GM12878 (cell line): Measurements from ENCODE around the gene ADCY2. TPM values are rescaled to one million over a fixed set of nuclear protein-coding genes. Genes with fewer than 3 reads are reported as not detected.

ENCODE experiments used
- ATAC-seq: fragments of 200-7000 bp; cut with Tn5 transposase; 3 replicates; pipeline ENCODE4 v1.9.1; 2020; ENCODE audit warnings: mild to moderate bottlenecking, moderate library complexity
- BruUV-seq: library from RNA; stranded (reverse); fragments of 400-500 nt; replicated peaks from 2 replicates; lab custom pipeline; 2021; lab: Mats Ljungman, UMichigan
- CTCF ChIA-PET: fragments of 300-600 bp; sonication (Branson Sonifier 250); formaldehyde crosslinking; extraction: SDS; loops from one replicate; lab custom pipeline; 2021; ENCODE audit warnings: inconsistent platforms; lab: Yijun Ruan, JAX
- POLR2A ChIA-PET: fragments of 350-600 bp; formaldehyde crosslinking; extraction: SDS; loops from one replicate; lab custom pipeline; 2021; ENCODE audit warnings: inconsistent platforms; lab: Charles Lee
- RAD21 ChIA-PET: fragments of 300-600 bp; sonication (Branson Sonifier 250); formaldehyde crosslinking; loops from one replicate; lab custom pipeline; 2023; ENCODE audit warnings: antibody characterized with exemption; ENCODE audit not compliant: unreplicated experiment; lab: Charles Lee
- SMC1A ChIA-PET: fragments of 300-600 bp; sonication (Branson Sonifier 250); formaldehyde crosslinking; loops from one replicate; lab custom pipeline; 2023; ENCODE audit not compliant: unreplicated experiment, uncharacterized antibody; lab: Charles Lee
- DNase-seq: peaks from one replicate; pipeline ENCODE4 v3.0.0-alpha.2; 2011; ENCODE audit warnings: low read depth, low spot score
- FAIRE-seq: peaks from 3 replicates; lab custom pipeline; 2011; peaks lifted over from hg19 to GRCh38; lab: Jason Lieb, UNC
- H2AFZ ChIP-seq: 2 replicates; pipeline ENCODE4 v1.6.0; 2011; ENCODE audit warnings: low read depth, low read length, control low read depth; ENCODE audit not compliant: control insufficient read depth
- H3K27ac ChIP-seq: 2 replicates; pipeline ENCODE4 v1.5.1; 2011; ENCODE audit warnings: control low read depth; ENCODE audit not compliant: control insufficient read depth, insufficient read depth
- H3K27me3 ChIP-seq, 2 experiments: replicated peaks in 1 of 2; 2 replicates each; pipeline versions ENCODE4 v1.6.0 to v1.6.1; 2011; ENCODE audit warnings: low read length in 1 of 2; ENCODE audit not compliant: control insufficient read depth in 2 of 2, insufficient read depth in 2 of 2
- H3K36me3 ChIP-seq, 2 experiments: 2 replicates each; pipeline ENCODE4 v1.5.1; 2011; ENCODE audit warnings: low read length in 1 of 2; ENCODE audit not compliant: control insufficient read depth in 2 of 2, insufficient read depth in 2 of 2
- H3K4me1 ChIP-seq: 2 replicates; pipeline ENCODE4 v1.6.1; 2011; ENCODE audit warnings: mild to moderate bottlenecking, low read length, moderate library complexity, mixed read lengths; ENCODE audit not compliant: control insufficient read depth, insufficient read depth
- H3K4me2 ChIP-seq: 2 replicates; pipeline ENCODE4 v1.6.0; 2011; ENCODE audit warnings: control low read depth; ENCODE audit not compliant: control insufficient read depth, insufficient read depth
- H3K4me3 ChIP-seq: fragments of 200-600 bp; sonication (generic); 2 replicates; pipeline ENCODE4 v1.5.1; 2016
- H3K79me2 ChIP-seq: 2 replicates; pipeline ENCODE4 v1.6.0; 2011; ENCODE audit warnings: low read length; ENCODE audit not compliant: control insufficient read depth, insufficient read depth
- H3K9ac ChIP-seq: 2 replicates; pipeline ENCODE4 v1.8.0; 2011; ENCODE audit warnings: low read length, control low read depth, mixed read lengths; ENCODE audit not compliant: control insufficient read depth, insufficient read depth
- H3K9me3 ChIP-seq: replicated peaks from 3 replicates; pipeline ENCODE4 v1.5.1; 2011; ENCODE audit warnings: mild to moderate bottlenecking, low read length; ENCODE audit not compliant: control insufficient read depth, insufficient read depth
- H4K20me1 ChIP-seq: 2 replicates; pipeline ENCODE4 v1.6.0; 2011; ENCODE audit not compliant: control insufficient read depth, insufficient read depth
- CREB1 ChIP-seq: IDR thresholded peaks from 2 replicates; pipeline ENCODE4 v1.6.1; 2012; ENCODE audit warnings: low read depth, mild to moderate bottlenecking, inconsistent platforms
- GATAD2B ChIP-seq: fragments of 450-650 bp; conservative IDR thresholded peaks from 2 replicates; pipeline ENCODE4 v1.6.1; 2017; ENCODE audit warnings: low read depth, mild to moderate bottlenecking, moderate library complexity
- IKZF2 ChIP-seq, 2 experiments: fragments of 450-650 bp; IDR thresholded peaks; 2 replicates each; pipeline ENCODE4 v1.6.1; 2017; ENCODE audit warnings: mild to moderate bottlenecking in 2 of 2, moderate library complexity in 2 of 2
- NBN ChIP-seq: fragments of 450-650 bp; IDR thresholded peaks from 2 replicates; pipeline ENCODE4 v1.6.1; 2016
- RFX5 ChIP-seq: IDR thresholded peaks from 2 replicates; pipeline ENCODE4 v1.6.1; 2011; ENCODE audit warnings: low read depth, low read length, improper control_type of control experiment
- SKIL ChIP-seq: fragments of 450-650 bp; IDR thresholded peaks from 2 replicates; pipeline ENCODE4 v1.6.1; 2017; ENCODE audit warnings: mild to moderate bottlenecking, low read depth, inconsistent platforms; ENCODE audit not compliant: poor library complexity, severe bottlenecking
- SMARCA5 ChIP-seq: fragments of 450-650 bp; IDR thresholded peaks from 2 replicates; pipeline ENCODE4 v1.6.1; 2017; ENCODE audit warnings: mild to moderate bottlenecking
- YY1 ChIP-seq: IDR thresholded peaks from 2 replicates; pipeline ENCODE4 v1.6.1; 2011; ENCODE audit warnings: low read depth, mild to moderate bottlenecking, low read length
- WGBS: methylation state at CpG from one replicate; pipeline ENCODE4 v1.1.6; 2016; ENCODE audit warnings: low lambda C conversion rate; ENCODE audit not compliant: insufficient replicate concordance, insufficient coverage; ENCODE audit errors: missing lambda C conversion rate; 5-methylcytosine and 5-hydroxymethylcytosine counted together
- in situ Hi-C: fragments of 300-500 bp; cut with MboI; formaldehyde crosslinking; loops from 9 replicates; pipeline ENCODE4 v1.14.3; 2018; ENCODE audit warnings: mixed read lengths
- intact Hi-C: fragments of 100-400 bp; cut with micrococcal nuclease; formaldehyde crosslinking; loops from one replicate; pipeline ENCODE4 v1.14.2; 2022; ENCODE audit not compliant: unreplicated experiment
- polyA plus RNA-seq, 11 experiments: library from polyadenylated mRNA; depleted of rRNA in 4 of 11; unstranded in 6 of 11; stranded (reverse) in 5 of 11; fragments of >200 nt; fragmentation: Nextera tagmentation in 4 of 11; fragmentation: Illumina TruSeq in 1 of 11; extraction: Ambion mirVana in 4 of 11; extraction: Trizol in 1 of 11; gene quantifications; 1 replicate in 1 of 11; 2 replicates in 10 of 11; pipeline versions ENCODE4 v1.2.1 to v1.2.3, GENCODE V29; 2011 to 2016; ENCODE audit warnings: inconsistent platforms in 2 of 11, missing spikeins in 2 of 11, low read depth in 1 of 11
- total RNA-seq, 4 experiments: library from RNA; depleted of rRNA in 3 of 4; stranded (reverse); fragments of >200 nt in 3 of 4; fragmentation: Illumina TruSeq in 1 of 4; extraction: Trizol in 1 of 4; gene quantifications; 2 replicates each; pipeline versions ENCODE4 v1.2.1 to v1.2.3, GENCODE V29; 2013 to 2021
- TF ChIP-seq, protein P1 (sequence below): IDR thresholded peaks from 2 replicates; pipeline ENCODE4 v1.6.1; 2012; ENCODE audit warnings: improper control_type of control experiment, low read depth, low read length; ENCODE audit not compliant: insufficient replicate concordance
- TF ChIP-seq, protein P2 (sequence below): fragments of 450-650 bp; formaldehyde crosslinking; IDR thresholded peaks from 2 replicates; pipeline ENCODE4 v1.4.0; 2020; ENCODE audit warnings: mild to moderate bottlenecking, moderate library complexity

The ADCY2 gene
- total and polyA plus RNA-seq, 10 of the 15 experiments (the other 5 are each of a cell fraction or from before 2014, with no cell fraction given): 0.07 to 0.26 TPM; not detected in 8

DNA sequence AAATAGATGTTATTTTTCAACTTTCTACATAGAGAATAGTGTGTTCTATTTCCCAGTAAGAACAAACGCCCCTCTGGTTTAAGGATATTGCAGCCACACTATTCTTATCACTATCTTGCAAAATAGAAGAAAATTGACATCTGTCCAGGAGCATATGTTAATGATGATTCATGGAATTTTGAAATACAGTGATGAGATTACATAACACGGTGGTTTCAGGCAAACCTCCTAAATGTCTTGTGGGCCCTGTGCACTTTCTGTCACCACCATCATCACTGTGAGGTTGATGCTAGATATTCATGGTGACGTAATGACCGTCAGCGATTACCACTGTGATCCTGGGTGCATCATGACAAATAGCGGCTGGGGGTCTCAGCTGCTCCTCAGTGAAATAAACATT, 406.9 kb downstream of the ADCY2 start:
- intact Hi-C loops: no loop called here
- ChIA-PET SMC1A (no interaction called here), CTCF (interaction anchor here (1.1 kb wide), 1 partner anchor 13 kb away, joined by 3 read pairs; no protein-coding TSS in a partner anchor), RAD21 (interaction anchor here (2.1 kb wide), 1 partner anchor 9 kb away, joined by 7 read pairs; no protein-coding TSS in a partner anchor), POLR2A (no interaction called here)
- Histone ChIP-seq H3K79me2 (no peaks in the 10 kb centered on the region), H2AFZ (no peak overlapping the region), H4K20me1 (no peaks in the 10 kb centered on the region), H3K9ac (no peak overlapping the region), H3K36me3 (no peaks in the 10 kb centered on the region), H3K4me2 (no peak overlapping the region), H3K27me3 (no peaks in the 10 kb centered on the region), H3K4me1 (no peaks in the 10 kb centered on the region; the same call in 1 of the 2 replicates), H3K4me3 (no peak overlapping the region), H3K9me3 (no peaks in the 10 kb centered on the region; the same call in 2 of the 3 replicates), H3K27ac (no peak overlapping the region)
- no TSS peak for BruUV-seq
- FAIRE-seq (no peak), ATAC-seq (no peak), DNase-seq (no peak)
- 61% methylated on average over 6 of the region's 6 CpGs for WGBS
- in situ Hi-C loops: no loop called here
- TF ChIP-seq SKIL: no peak
- no peak for TF ChIP-seq GATAD2B
- TF ChIP-seq YY1: no peak
- no peak for TF ChIP-seq SMARCA5
- TF ChIP-seq, protein P1, sequence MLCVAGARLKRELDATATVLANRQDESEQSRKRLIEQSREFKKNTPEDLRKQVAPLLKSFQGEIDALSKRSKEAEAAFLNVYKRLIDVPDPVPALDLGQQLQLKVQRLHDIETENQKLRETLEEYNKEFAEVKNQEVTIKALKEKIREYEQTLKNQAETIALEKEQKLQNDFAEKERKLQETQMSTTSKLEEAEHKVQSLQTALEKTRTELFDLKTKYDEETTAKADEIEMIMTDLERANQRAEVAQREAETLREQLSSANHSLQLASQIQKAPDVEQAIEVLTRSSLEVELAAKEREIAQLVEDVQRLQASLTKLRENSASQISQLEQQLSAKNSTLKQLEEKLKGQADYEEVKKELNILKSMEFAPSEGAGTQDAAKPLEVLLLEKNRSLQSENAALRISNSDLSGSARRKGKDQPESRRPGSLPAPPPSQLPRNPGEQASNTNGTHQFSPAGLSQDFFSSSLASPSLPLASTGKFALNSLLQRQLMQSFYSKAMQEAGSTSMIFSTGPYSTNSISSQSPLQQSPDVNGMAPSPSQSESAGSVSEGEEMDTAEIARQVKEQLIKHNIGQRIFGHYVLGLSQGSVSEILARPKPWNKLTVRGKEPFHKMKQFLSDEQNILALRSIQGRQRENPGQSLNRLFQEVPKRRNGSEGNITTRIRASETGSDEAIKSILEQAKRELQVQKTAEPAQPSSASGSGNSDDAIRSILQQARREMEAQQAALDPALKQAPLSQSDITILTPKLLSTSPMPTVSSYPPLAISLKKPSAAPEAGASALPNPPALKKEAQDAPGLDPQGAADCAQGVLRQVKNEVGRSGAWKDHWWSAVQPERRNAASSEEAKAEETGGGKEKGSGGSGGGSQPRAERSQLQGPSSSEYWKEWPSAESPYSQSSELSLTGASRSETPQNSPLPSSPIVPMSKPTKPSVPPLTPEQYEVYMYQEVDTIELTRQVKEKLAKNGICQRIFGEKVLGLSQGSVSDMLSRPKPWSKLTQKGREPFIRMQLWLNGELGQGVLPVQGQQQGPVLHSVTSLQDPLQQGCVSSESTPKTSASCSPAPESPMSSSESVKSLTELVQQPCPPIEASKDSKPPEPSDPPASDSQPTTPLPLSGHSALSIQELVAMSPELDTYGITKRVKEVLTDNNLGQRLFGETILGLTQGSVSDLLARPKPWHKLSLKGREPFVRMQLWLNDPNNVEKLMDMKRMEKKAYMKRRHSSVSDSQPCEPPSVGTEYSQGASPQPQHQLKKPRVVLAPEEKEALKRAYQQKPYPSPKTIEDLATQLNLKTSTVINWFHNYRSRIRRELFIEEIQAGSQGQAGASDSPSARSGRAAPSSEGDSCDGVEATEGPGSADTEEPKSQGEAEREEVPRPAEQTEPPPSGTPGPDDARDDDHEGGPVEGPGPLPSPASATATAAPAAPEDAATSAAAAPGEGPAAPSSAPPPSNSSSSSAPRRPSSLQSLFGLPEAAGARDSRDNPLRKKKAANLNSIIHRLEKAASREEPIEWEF: no peak
- TF ChIP-seq RFX5: no peak
- TF ChIP-seq IKZF2 (IDR thresholded peaks at IDR 0.05): no peak
- no peak for TF ChIP-seq CREB1
- TF ChIP-seq, protein P2, sequence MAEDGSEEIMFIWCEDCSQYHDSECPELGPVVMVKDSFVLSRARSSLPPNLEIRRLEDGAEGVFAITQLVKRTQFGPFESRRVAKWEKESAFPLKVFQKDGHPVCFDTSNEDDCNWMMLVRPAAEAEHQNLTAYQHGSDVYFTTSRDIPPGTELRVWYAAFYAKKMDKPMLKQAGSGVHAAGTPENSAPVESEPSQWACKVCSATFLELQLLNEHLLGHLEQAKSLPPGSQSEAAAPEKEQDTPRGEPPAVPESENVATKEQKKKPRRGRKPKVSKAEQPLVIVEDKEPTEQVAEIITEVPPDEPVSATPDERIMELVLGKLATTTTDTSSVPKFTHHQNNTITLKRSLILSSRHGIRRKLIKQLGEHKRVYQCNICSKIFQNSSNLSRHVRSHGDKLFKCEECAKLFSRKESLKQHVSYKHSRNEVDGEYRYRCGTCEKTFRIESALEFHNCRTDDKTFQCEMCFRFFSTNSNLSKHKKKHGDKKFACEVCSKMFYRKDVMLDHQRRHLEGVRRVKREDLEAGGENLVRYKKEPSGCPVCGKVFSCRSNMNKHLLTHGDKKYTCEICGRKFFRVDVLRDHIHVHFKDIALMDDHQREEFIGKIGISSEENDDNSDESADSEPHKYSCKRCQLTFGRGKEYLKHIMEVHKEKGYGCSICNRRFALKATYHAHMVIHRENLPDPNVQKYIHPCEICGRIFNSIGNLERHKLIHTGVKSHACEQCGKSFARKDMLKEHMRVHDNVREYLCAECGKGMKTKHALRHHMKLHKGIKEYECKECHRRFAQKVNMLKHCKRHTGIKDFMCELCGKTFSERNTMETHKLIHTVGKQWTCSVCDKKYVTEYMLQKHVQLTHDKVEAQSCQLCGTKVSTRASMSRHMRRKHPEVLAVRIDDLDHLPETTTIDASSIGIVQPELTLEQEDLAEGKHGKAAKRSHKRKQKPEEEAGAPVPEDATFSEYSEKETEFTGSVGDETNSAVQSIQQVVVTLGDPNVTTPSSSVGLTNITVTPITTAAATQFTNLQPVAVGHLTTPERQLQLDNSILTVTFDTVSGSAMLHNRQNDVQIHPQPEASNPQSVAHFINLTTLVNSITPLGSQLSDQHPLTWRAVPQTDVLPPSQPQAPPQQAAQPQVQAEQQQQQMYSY (CRISPR knock-in tag): no peak
- no peak for TF ChIP-seq NBN
